AG10803 (cell line): ENCODE results near the gene TRIOBP.

ENCODE experiments used
- DNase-seq: peaks from one replicate; pipeline ENCODE4 v3.0.0; 2010; ENCODE audit warnings: low read depth
- H3K4me3 ChIP-seq: 2 replicates; pipeline ENCODE4 v1.5.1; 2011; ENCODE audit warnings: mild to moderate bottlenecking, low read length, control low read depth
- CTCF ChIP-seq: conservative IDR thresholded peaks from 2 replicates; pipeline ENCODE4 v1.5.1; 2011; ENCODE audit warnings: mild to moderate bottlenecking, low read length, control low read depth, inconsistent platforms

TRIOBP gene

GRCh38 chr22:37803639-37804351, 106.9 kb downstream of the TRIOBP start:
- H3K4me3 ChIP-seq, result no peak overlapping the region
- no peak for TF ChIP-seq CTCF

DNA sequence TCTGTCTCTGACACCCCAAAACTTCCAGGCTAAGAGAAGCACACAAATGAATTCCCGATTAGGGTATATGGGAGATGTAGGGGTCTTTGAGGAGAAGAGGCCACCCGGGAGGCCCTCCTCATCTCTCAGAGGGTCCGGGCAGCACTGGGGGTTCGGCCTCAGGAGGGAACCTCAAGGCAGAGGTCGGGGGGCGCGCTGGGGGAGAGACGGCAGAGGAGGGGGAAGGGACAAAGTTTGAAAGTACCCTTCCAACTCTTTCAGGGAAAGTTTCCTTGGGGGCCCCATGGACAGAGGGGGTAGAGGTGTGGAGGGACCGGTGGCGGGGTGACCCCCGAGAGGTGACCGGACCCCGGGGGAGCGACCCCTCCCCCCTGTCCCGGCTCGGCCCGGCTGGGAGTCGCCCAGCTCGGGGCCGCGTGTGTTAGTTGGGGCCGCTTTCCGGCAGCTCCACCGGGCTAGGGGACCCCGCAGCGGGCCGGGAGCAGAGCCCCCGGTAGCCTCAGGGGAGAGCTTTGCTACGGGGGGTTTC, 107.6 kb downstream of the TRIOBP start:
- TF ChIP-seq CTCF, result no peak
- H3K4me3 ChIP-seq, result peak overlapping the region; percentile 81
- DNase-seq, result no peak

More at GRCh38 chr22:37803639-37804351, 106.9 kb downstream of the TRIOBP start:
- DNase-seq, result no peak

GRCh38 chr22:37804881-37805809, 108.3 kb downstream of the TRIOBP start:
- DNase-seq, result peak; percentile 85
- no peak for TF ChIP-seq CTCF
- H3K4me3 ChIP-seq, result peak overlapping the region; percentile 81

- TF ChIP-seq CTCF, result no peak
- DNase-seq, result no peak
- H3K4me3 ChIP-seq, result peak overlapping the region; percentile 81
These were observed 109.0 kb downstream of the TRIOBP start for GRCh38 chr22:37805810-37806277.

GRCh38 chr22:37806409-37807333, 109.8 kb downstream of the TRIOBP start:
- peak; percentile 14 for TF ChIP-seq CTCF
- peak overlapping the region; percentile 81 for H3K4me3 ChIP-seq

More at GRCh38 chr22:37806409-37807333, 109.8 kb downstream of the TRIOBP start:
- DNase-seq, result peak; percentile 45
